ENCODE data around the gene SBK3.

DNA sequence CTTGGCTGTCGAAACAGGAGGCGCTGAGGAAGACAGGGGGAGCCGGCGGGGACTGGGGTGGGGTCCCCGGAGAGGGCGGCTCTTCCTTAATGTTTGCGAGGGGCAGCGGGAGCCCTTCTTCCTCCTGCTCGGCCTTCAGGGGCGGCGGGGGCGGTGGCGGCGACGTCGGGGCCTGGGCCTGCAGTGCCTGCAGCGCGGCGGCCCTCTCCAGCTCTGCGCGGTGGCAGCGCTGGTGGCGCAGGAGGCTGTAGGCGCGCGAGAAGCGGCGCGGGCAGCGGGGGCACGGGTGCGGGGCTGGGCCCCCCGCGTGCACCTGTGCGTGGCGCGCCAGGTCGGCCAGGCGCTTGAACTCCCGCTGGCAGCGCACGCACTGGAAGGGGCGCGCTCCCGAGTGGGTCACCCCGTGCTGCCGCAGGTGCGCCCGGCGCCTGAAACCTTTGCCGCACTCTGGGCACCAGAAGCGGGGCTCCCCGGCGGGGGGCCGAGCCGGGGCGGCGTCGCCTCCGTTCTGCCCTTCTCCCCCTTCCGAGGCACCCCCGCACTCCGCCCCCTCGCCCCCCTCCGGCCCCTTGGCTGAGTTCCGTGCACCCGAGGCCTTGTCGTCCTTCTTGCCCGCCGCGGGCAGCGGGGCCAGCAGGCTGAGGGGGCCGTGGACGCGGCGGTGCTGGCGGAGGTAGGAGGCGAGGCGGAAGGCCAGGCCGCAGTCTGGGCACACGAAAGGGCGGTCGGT is 32.9 kb upstream of the SBK3 start:
- TF ChIP-seq FOXM1 (IDR thresholded peaks at IDR 0.05; ENCODE audit: low read depth) = no peak
- TF ChIP-seq, protein P1, sequence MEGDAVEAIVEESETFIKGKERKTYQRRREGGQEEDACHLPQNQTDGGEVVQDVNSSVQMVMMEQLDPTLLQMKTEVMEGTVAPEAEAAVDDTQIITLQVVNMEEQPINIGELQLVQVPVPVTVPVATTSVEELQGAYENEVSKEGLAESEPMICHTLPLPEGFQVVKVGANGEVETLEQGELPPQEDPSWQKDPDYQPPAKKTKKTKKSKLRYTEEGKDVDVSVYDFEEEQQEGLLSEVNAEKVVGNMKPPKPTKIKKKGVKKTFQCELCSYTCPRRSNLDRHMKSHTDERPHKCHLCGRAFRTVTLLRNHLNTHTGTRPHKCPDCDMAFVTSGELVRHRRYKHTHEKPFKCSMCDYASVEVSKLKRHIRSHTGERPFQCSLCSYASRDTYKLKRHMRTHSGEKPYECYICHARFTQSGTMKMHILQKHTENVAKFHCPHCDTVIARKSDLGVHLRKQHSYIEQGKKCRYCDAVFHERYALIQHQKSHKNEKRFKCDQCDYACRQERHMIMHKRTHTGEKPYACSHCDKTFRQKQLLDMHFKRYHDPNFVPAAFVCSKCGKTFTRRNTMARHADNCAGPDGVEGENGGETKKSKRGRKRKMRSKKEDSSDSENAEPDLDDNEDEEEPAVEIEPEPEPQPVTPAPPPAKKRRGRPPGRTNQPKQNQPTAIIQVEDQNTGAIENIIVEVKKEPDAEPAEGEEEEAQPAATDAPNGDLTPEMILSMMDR (IDR thresholded peaks at IDR 0.05) = no peak
- no peak for TF ChIP-seq JUND (IDR thresholded peaks at IDR 0.05)
- no peak for TF ChIP-seq FOSL2 (IDR thresholded peaks at IDR 0.05; ENCODE audit: borderline replicate concordance, low read depth)
- no peak for TF ChIP-seq POLR2AphosphoS5 (IDR thresholded peaks at IDR 0.05; ENCODE audit: low read depth, low read length)
